ENCODE measurements around the gene EPHA6.

The EPHA6 gene

DNA sequence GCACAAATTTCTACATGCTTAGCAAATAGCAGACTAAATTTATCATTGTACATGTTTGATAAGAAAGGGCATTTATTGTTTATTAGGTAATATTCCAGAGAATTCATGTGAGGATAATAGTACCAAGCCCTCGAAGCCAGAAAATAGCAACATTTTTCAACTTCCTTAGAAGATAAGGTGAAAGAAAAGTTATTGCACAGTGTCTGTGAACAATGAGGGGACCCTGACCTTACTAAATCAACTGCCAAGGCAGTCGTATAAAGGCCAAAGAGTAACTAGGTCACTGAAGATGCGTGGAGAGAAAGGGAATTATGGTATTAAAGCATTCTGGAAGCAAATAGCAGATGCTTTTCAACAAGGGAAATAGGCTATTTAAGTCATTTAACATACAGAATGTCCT is 929.9 kb downstream of the EPHA6 start:
- Mint-ChIP-seq H3K27me3 (ENCODE audit: low read depth) (no peaks in the 10 kb centered on the region), H3K36me3 (ENCODE audit: low read depth) (no peaks in the 10 kb centered on the region), H3K4me3 (no peak overlapping the region), H3K4me1 (no peaks in the 10 kb centered on the region), H3K27ac (no peak overlapping the region), H3K9me3 (no peaks in the 10 kb centered on the region)
- TF ChIP-seq, protein P1, sequence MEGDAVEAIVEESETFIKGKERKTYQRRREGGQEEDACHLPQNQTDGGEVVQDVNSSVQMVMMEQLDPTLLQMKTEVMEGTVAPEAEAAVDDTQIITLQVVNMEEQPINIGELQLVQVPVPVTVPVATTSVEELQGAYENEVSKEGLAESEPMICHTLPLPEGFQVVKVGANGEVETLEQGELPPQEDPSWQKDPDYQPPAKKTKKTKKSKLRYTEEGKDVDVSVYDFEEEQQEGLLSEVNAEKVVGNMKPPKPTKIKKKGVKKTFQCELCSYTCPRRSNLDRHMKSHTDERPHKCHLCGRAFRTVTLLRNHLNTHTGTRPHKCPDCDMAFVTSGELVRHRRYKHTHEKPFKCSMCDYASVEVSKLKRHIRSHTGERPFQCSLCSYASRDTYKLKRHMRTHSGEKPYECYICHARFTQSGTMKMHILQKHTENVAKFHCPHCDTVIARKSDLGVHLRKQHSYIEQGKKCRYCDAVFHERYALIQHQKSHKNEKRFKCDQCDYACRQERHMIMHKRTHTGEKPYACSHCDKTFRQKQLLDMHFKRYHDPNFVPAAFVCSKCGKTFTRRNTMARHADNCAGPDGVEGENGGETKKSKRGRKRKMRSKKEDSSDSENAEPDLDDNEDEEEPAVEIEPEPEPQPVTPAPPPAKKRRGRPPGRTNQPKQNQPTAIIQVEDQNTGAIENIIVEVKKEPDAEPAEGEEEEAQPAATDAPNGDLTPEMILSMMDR (IDR thresholded peaks at IDR 0.05; ENCODE audit: unreplicated experiment in 3 of 3): no peak

DNA sequence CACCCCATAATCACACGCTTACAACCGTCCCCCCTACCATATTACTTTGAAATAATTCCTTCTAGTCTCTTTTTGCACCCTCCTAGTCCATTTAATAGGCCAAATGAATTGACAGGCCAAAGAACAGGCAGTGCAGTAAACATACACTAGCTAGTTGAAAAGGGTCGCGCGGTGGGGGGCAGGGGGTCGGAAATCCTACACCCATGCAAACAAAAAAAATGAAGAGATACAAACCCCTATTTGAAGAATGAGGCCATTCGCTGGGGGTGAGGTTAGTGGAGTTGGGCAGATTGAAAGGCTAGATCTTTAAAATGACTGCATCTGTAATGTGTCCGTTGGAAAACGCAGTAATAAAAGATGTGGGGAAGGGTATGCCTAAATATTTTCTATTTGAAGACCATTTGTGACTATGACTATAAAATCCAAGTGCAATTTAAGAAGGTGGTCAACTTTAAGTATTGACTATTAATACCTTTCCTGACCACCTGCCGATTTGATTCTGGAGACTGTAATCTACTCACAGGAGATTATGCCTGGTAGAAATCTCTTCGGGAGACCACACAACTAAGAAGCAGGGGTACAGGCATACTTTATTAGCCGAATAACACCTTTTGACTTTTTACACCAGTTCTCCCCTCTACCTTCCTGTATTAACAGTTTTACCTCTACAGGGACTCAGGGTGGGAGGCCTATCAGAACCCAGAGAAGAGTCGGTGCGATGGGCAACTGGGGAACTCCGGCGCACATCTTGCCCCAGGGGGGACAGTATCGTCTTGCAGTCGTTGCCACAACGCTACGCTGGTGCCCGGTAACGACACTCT is 949.4 kb downstream of the EPHA6 start:
- peak overlapping the region; percentile 96 to 99 (median 97) for H3K4me3 Mint-ChIP-seq
- TF ChIP-seq, protein P1 (IDR thresholded peaks at IDR 0.05; ENCODE audit: unreplicated experiment in 3 of 3): no peak
- no peaks in the 10 kb centered on the region for H3K27me3 Mint-ChIP-seq (ENCODE audit: low read depth)
- no peaks in the 10 kb centered on the region for H3K36me3 Mint-ChIP-seq (ENCODE audit: low read depth)
- peak overlapping the region; percentile 98 to 99 (median 99) for H3K27ac Mint-ChIP-seq
- H3K4me1 Mint-ChIP-seq: peaks cover 22% of the 10 kb centered on the region
- H3K9me3 Mint-ChIP-seq: no peaks in the 10 kb centered on the region

DNA sequence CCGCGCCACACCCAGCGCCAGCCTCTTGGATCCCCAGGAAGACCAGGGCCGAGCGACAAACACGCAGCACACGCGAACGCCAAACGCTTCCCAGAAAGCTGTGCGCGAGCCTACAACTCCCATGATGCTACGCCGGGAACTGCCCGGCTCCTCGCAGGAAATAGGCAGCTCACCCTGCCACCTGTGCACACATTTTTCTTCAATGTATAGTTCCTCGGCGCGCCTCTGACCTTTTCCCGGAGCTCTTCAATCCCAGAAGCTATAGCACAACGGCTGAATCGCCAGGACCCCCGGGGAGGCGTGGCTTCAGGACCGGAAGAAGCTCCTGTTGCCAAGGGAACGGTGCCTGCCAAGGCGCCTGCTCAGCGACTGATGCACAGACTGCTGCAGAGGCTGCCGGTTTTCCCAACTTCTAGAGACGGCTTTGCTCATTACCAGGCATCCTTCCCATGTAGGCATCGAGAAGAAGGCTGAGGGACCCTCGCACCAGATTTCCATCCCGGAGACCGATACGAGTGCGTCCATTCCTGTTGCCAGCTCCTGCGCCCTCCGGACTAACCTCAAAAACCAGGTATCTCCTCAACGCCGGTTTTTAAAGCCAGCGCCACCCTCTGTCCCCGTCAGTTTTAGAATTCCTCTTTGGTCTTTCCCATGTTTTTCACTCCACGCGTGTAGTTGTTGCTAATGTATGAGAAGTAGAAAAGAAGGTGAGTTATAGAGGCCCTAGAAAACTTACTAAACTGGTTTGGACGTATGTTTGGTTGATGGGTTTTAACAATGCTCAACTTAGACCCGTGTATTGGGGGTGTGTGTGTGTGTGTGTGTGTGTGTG is 950.2 kb downstream of the EPHA6 start, which contains the start of gene ARL6:
Gene ARL6 (plus strand): TSS at position 352 of the 832 bp plus-strand sequence. CDS start 3,350 bp downstream, outside the sequence.
- Mint-ChIP-seq H3K27ac (peak within 1 kb of the TSS; percentile 98 to 99 (median 99)), H3K9me3 (no peaks in the 10 kb centered on the region), H3K27me3 (ENCODE audit: low read depth) (no peaks in the 10 kb centered on the region), H3K4me3 (peak within 1 kb of the TSS; percentile 96 to 99 (median 97)), H3K36me3 (ENCODE audit: low read depth) (peaks cover 8% of the 10 kb centered on the region), H3K4me1 (peaks cover 22% of the 10 kb centered on the region)
- TF ChIP-seq, protein P1 (IDR thresholded peaks at IDR 0.05; ENCODE audit: unreplicated experiment in 3 of 3): peak in 1 of 3 experiments; percentile 8

DNA sequence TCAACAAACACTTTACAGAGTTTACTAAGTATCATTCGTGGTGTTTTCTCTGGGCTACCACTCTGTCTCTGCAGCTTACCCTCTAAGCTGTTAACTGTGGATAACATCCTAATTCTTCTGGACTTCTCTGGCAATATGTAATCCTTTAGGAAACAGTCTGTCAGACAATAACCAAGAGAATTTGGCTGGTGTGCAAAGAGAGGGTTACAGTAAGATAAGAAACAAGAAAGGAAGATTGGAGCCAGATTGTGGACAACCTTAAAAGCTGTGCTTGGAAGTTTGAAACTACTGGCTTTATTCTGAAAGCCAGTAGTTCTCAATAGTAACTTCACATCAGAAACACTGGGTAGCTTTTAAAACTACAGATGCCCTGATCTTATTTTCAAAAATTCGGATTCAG is 950.9 kb downstream of the EPHA6 start:
- H3K27ac Mint-ChIP-seq: peak overlapping the region; percentile 98 to 99 (median 99)
- H3K36me3 Mint-ChIP-seq (ENCODE audit: low read depth): peaks cover 15% of the 10 kb centered on the region
- peak overlapping the region; percentile 96 to 99 (median 97) for H3K4me3 Mint-ChIP-seq
- H3K9me3 Mint-ChIP-seq: peaks cover 2% of the 10 kb centered on the region
- peaks cover 22% of the 10 kb centered on the region for H3K4me1 Mint-ChIP-seq
- TF ChIP-seq, protein P1 (IDR thresholded peaks at IDR 0.05; ENCODE audit: unreplicated experiment in 3 of 3): no peak
- no peaks in the 10 kb centered on the region for H3K27me3 Mint-ChIP-seq (ENCODE audit: low read depth)

DNA sequence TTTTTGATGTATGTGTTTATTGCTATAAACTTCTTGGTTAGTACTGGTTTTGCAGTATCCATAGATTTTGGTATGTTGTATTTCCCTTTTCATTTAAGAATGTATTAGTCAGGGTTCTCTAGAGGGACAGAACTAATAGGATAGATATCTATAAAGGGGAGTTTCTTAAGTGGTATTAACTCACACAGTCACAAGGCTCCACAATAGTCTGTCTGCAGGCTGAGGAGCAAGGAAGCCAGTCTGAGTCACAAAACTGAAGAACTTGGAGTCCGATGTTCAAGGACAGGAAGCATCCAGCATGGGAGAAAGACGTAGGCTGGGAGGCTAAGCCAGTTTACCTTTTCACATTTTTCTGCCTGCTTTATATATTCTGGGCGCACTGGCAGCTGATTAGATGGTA is 958.5 kb downstream of the EPHA6 start:
- TF ChIP-seq, protein P1 (IDR thresholded peaks at IDR 0.05; ENCODE audit: unreplicated experiment in 3 of 3): no peak

More for the DNA sequence above, 958.5 kb downstream of the EPHA6 start:
- no peak overlapping the region for H3K4me3 Mint-ChIP-seq
- no peaks in the 10 kb centered on the region for H3K4me1 Mint-ChIP-seq
- H3K9me3 Mint-ChIP-seq: peaks cover 15% of the 10 kb centered on the region
- H3K27ac Mint-ChIP-seq: no peak overlapping the region
- H3K27me3 Mint-ChIP-seq (ENCODE audit: low read depth): no peaks in the 10 kb centered on the region
- H3K36me3 Mint-ChIP-seq (ENCODE audit: low read depth): peaks cover 79% of the 10 kb centered on the region
